ENCODE results near the gene SLC22A25. TPM values are rescaled to one million over a fixed set of nuclear protein-coding genes. Genes with fewer than 3 reads are reported as not detected.
A peak's percentile ranks its signal among the peaks of the same experiment; 100 is the strongest.

Gene SLC22A25
- total RNA-seq, 1 donor from 2014 or later, result not detected

- H3K27ac Mint-ChIP-seq, result no peak overlapping the region
- H3K4me1 Mint-ChIP-seq (ENCODE audit: low read depth), result no peaks in the 10 kb centered on the region
- H3K4me3 Mint-ChIP-seq, result no peak overlapping the region
- peaks cover under 1% of the 10 kb centered on the region for H3K27me3 Mint-ChIP-seq (ENCODE audit: insufficient read depth)
- intact Hi-C loops (cut with micrococcal nuclease), result loop anchor here (1.0 to 10.0 kb wide), 3 partner anchors 177 to 422 kb away; no protein-coding TSS in a partner anchor
- peak; percentile 2 for DNase-seq (ENCODE audit: low spot score)
- no peaks in the 10 kb centered on the region for H3K36me3 Mint-ChIP-seq (ENCODE audit: low read depth)
- H3K9me3 Mint-ChIP-seq, result no peaks in the 10 kb centered on the region
These were observed 30.7 kb downstream of the SLC22A25 start for GRCh38 chr11:63212742-63213141.

GRCh38 chr11:63210111-63210510 is 33.3 kb downstream of the SLC22A25 start:
- Mint-ChIP-seq H3K27ac (no peak overlapping the region), H3K27me3 (ENCODE audit: insufficient read depth) (peaks cover 4% of the 10 kb centered on the region), H3K4me1 (ENCODE audit: low read depth) (no peaks in the 10 kb centered on the region), H3K9me3 (no peaks in the 10 kb centered on the region), H3K36me3 (ENCODE audit: low read depth) (no peaks in the 10 kb centered on the region), H3K4me3 (no peak overlapping the region)
- DNase-seq (ENCODE audit: low spot score), result no peak
- intact Hi-C loops (cut with micrococcal nuclease), result loop anchor here (10.0 kb wide), 1 partner anchor 425 kb away; no protein-coding TSS in a partner anchor

Other genes with a start within 250 kb of the SLC22A25 start
- not detected in 2 replicates for gene SLC22A8, start 227.8 kb downstream of the SLC22A25 start, total RNA-seq
- gene SLC22A24, start 99.4 kb downstream of the SLC22A25 start, total RNA-seq, result not detected in 2 replicates
- gene SLC22A9, start 126.2 kb upstream of the SLC22A25 start, total RNA-seq, result not detected in 2 replicates
- gene PLAAT5, start 247.6 kb upstream of the SLC22A25 start, total RNA-seq, result not detected in 2 replicates

Data from activated T-helper 1 cell treated with anti-CD3 and anti-CD28 coated beads, Interleukin-12 subunit alpha, Interleukin-12 subunit beta, Interleukin-2, Interleukin-4 antibody, amounts not matched to agents 30 ng/mL and 10 ng/mL and 1 ng/mL, durations not matched to agents 14 hours and 24 hours and 36 hours (primary cell).